HG03571 (cell line): ENCODE measurements around the gene MEIOC.

Experiments
- ATAC-seq: cut with Tn5 transposase; IDR thresholded peaks from one replicate; pipeline ENCODE4 v1.9.1; 2021; ENCODE audit not compliant: unreplicated experiment

The MEIOC gene

GRCh38 chr17:44707755-44708400 is 51.6 kb downstream of the MEIOC start:
- no peak for ATAC-seq

- no peak for ATAC-seq
Measured at GRCh38 chr17:44708401-44709263, 52.4 kb downstream of the MEIOC start, which contains the start of gene DBF4B. TSS of gene DBF4B (plus strand) at chr17:44708665. CDS start at chr17:44708821, 156 bp downstream.

GRCh38 chr17:44719444-44719843 is 63.2 kb downstream of the MEIOC start:
- no peak for ATAC-seq

GRCh38 chr17:44722254-44722653 is 66.0 kb downstream of the MEIOC start:
- ATAC-seq, result no peak
